DND-41 (cell line): Measurements from ENCODE around the gene MAPK6.

Experiments
- CTCF ChIP-seq: IDR thresholded peaks from 2 replicates; pipeline ENCODE4 v1.5.1; 2012; ENCODE audit warnings: borderline replicate concordance, low read length, moderate library complexity, mild to moderate bottlenecking; ENCODE audit not compliant: poor library complexity, severe bottlenecking; ENCODE audit errors: extremely low read depth
- EZH2 ChIP-seq: IDR thresholded peaks from 3 replicates; pipeline ENCODE4 v1.6.1; 2012; ENCODE audit warnings: borderline replicate concordance, low read depth, mild to moderate bottlenecking, moderate library complexity, low read length, inconsistent platforms; ENCODE audit not compliant: severe bottlenecking

GRCh38 chr15:52107238-52107637 is 88.2 kb downstream of the MAPK6 start:
- TF ChIP-seq CTCF (no peak), EZH2 (no peak)
